Body of pancreas (tissue), 4 donors: Measurements from ENCODE around the gene CCL26.

ENCODE experiments used
- CTCF ChIP-seq, 7 experiments: fragments of 450-650 bp in 4 of 7; fragments of 200-600 bp in 3 of 7; sonication (generic) in 3 of 7; IDR thresholded peaks; one replicate each; pipeline ENCODE4 v1.5.1; 2016 to 2019; ENCODE audit warnings: antibody characterized with exemption in 7 of 7
- POLR2A ChIP-seq, 3 donors: fragments of 450-650 bp; IDR thresholded peaks; one replicate each; pipeline ENCODE4 v1.6.1; 2016; ENCODE audit warnings: antibody characterized with exemption in 3 of 3, mild to moderate bottlenecking in 2 of 3

GRCh38 chr7:75811894-75812678 lies 40.1 kb upstream of the CCL26 start:
- TF ChIP-seq CTCF (IDR thresholded peaks at IDR 0.05) (no peak), POLR2A (IDR thresholded peaks at IDR 0.05) (no peak)
